GM18505 (cell line): ENCODE measurements around the gene ANKS1A.

Experiments used
- ATAC-seq: cut with Tn5 transposase; IDR thresholded peaks from one replicate; pipeline ENCODE4 v1.9.1; 2021; ENCODE audit not compliant: unreplicated experiment
- POLR2A ChIP-seq: IDR thresholded peaks from 4 replicates; pipeline ENCODE4 v1.6.1; 2011; ENCODE audit warnings: borderline replicate concordance; ENCODE audit not compliant: insufficient read depth, insufficient read length; ENCODE audit errors: extremely low read depth

ANKS1A gene

DNA sequence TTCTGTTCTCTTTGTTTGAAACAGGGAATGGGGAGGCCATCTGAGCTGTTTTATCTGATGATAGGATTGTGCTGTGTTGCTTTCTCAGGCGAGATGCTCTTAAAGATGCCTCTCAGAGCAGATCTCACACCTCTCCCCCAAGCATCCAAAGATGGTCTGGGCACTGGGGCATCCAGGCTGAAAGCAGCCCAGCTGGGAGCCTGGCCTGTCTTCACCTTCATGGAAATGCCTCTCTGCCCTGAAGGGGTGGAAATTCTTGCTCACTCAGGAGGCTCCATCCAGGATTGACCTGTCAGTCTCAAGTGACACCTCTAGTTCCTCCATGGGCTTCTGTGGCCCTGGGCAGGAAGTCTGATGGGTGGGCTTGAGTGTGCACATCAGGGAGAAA, 165.7 kb downstream of the ANKS1A start:
- TF ChIP-seq POLR2A, result no peak
- no peak for ATAC-seq

DNA sequence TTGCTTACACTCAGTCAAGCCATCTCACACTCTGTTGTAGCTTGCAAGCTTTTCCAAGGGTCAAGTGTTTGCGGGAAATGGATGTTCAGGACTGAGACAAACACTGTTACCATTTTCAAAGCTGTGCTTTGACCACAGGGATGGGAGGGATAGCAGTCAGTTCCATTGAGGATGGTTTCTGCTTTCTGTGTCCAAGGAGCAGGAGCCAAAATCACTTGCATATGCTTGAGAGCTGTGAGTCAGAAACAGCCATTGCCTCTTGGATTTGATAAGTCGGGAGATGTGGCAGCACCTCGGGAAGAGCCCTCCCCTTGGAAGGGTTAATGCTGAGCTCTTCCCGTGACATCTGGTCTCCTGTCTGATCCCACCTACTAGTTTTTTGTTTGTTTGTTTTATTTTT, 166.8 kb downstream of the ANKS1A start:
- ATAC-seq, result no peak
- no peak for TF ChIP-seq POLR2A

DNA sequence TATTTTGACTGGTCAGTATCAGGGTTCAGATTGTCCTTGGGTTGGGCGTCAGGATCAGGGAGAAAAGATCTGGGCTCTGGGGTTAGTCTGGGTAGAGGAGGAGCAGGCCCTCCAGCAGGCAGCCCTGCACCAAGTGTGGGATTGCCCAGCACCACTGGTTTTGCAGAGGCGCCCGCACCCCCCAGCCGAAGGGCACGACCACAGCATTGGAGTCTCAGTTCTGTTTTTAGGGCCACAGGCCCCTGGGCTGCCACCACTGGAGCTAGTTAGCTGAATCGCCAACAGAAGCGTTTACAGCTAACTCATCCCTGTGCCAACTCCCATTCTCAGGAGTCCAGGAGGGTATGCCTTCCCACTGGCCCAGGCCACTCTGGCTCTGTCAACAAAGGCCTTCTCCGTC, 167.9 kb downstream of the ANKS1A start:
- ATAC-seq, result no peak
- no peak for TF ChIP-seq POLR2A

DNA sequence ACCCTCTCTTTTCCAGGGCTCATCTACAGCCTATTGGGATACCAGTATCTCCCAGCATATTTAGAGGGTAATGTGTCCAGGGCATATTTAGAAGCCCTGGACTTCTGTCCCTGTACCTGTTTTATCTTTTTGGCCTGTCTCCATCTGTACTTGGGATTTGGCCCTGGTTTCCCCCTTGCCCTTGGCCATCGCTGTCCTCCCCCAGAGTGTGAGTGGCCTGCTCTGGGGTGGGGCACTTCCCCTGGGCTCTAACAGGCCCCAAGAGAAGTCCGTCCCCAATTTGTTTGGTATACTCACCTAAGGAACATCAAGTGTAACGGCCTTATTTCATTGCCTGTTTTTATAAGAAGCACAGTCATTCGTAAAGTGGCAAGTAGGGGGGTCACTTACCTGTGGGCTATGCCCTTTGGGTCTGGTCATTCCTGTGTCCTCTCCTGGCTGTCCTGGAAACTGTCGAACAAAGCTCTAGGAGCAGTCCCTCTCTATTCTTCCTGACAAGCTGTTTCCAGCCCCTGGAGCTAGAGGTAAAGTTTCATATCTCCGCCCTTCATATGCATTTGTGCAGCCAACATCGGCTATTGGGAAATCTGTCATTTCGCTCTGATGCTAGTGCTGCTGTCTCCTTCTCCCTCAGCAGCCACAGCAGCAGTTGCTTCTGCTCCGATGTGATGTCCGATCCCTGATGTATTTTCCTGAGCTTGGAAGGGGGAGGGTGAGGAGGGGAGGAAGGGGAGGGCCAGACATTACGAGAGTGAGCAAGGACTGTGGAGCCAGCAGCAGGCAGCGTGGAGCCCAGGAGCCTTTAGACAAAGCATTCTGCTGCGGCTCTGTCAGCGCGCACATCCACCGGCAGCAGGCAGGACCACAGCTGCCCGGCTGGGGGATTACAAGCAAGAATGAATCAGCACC, 168.6 kb downstream of the ANKS1A start:
- ATAC-seq, result no peak
- no peak for TF ChIP-seq POLR2A

- no peak for ATAC-seq
These were observed 169.3 kb downstream of the ANKS1A start for GRCh38 chr6:35058358-35058675.

GRCh38 chr6:35058865-35059522, 169.9 kb downstream of the ANKS1A start:
- no peak for ATAC-seq
- TF ChIP-seq POLR2A, result no peak

More at GRCh38 chr6:35058358-35058675, 169.3 kb downstream of the ANKS1A start:
- TF ChIP-seq POLR2A, result no peak

- no peak for TF ChIP-seq POLR2A
- no peak for ATAC-seq
These were observed 170.7 kb downstream of the ANKS1A start for GRCh38 chr6:35059596-35060345.

- ATAC-seq, result no peak
These were observed 172.1 kb downstream of the ANKS1A start for GRCh38 chr6:35061102-35061615.

DNA sequence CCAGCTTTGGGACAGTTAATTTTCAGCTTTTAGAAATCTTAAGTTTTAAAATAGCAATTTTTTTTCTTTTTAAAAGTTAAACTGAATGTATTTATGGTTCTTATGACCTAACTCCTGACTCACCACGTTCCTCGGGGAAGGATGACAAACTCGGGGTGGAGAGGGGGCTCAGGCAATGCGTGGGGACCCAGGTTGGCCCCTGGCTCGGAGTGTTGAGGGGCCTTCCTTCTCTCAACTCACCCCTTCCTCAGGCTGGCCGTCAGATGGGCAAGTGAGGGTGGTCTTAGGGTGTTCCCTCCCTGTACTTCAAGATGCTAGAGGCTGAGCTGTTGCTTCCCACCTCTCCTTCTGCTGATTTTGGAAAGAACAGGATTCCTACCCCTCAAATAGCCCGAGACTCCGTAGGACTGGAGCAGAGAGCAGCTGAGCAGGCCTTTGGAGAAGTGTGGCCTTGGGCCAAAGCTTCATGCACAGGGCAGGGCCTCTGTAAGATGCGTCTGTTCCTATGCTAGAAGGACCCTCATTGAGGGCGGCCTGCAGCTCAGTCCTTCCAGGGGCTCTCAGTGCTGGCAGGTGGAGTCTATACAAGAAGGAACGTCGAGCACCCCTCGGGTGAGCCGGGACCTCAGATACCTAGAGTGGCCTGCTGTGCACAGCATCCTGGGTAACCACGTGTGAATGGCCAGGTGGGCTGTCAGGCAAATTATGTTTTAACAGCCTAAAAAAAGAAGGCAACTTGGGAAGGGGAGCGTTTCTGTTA, 172.8 kb downstream of the ANKS1A start:
- TF ChIP-seq POLR2A, result no peak
- ATAC-seq, result no peak

More at GRCh38 chr6:35061102-35061615, 172.1 kb downstream of the ANKS1A start:
- no peak for TF ChIP-seq POLR2A

- TF ChIP-seq POLR2A, result no peak
- ATAC-seq, result no peak
These were observed 173.9 kb downstream of the ANKS1A start for GRCh38 chr6:35062676-35063574.

DNA sequence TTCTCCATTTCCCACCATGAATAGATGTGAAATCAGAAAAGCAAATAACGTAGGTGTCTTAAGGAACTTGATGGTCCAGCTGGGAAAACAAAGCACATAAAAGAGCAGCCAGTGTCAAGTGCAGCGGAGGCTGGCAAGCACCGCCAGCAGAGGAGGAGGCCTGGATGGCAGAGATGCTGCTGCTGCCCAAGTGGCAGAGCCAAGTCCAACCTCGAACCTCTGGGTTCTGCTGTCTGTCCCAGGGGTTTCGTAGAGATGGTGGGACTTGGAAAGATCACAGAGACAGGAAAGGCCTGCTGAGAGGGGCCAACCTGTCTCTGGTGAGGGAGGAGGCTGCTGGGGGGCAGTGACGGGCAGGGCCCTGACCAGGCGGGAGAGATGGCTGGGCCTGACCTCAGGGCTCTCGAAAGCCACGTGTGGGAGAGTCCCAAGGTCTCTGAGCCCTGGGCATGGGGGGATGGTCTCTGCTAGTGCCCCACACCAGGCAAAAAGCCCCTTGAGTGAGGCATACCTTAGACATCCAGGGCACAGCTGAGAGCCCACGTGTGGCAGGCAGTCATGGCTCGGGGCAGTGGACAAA, 174.7 kb downstream of the ANKS1A start:
- no peak for TF ChIP-seq POLR2A
- ATAC-seq, result no peak

DNA sequence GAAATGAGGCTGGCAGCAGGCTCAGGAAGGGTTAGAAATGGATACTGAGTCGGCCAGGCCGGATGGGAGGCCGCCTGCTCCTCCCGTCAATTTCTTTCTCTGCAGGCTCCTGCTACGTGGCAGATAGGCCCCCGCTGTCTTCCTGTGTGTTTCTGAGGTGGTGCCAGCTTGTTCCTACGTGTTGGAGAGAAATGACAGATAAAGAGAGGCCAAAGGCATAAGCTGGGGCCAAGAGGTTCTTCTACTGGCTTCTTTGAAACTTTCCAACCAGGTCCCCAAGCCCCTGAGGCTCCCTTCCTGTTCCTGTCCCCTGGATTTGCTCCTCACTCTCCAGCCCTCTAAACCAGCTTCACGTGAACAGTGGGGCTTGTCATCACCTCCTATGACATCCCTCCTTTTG, 175.2 kb downstream of the ANKS1A start:
- no peak for TF ChIP-seq POLR2A
- ATAC-seq, result no peak

GRCh38 chr6:35064757-35065440, 175.8 kb downstream of the ANKS1A start:
- no peak for TF ChIP-seq POLR2A
- no peak for ATAC-seq
